Heart left ventricle (tissue), 16 donors: Measurements from ENCODE around the gene IGSF9. TPM values are rescaled to one million over a fixed set of nuclear protein-coding genes. Genes with fewer than 3 reads are reported as not detected.
A peak's percentile ranks its signal among the peaks of the same experiment; 100 is the strongest.

Experiments used
- ATAC-seq, 4 donors: fragments of 200-7000 bp; cut with Tn5 transposase; one replicate each; pipeline ENCODE4 v1.9.1; 2020 to 2022; ENCODE audit warnings: moderate library complexity in 4 of 4, mild to moderate bottlenecking in 3 of 4, moderate number of reproducible peaks in 1 of 4
- DNase-seq, 5 donors: peaks; one replicate each; pipeline ENCODE4 v3.0.0-alpha.2; 2020
- H3K27ac ChIP-seq, 12 donors: fragments of 200-600 bp; sonication (generic) in 4 of 12; one replicate each; pipeline versions ENCODE4 v1.5.0 to v1.8.0; 2016 to 2022; ENCODE audit warnings: mild to moderate bottlenecking in 2 of 12
- H3K27me3 ChIP-seq, 9 donors: fragments of 200-600 bp; sonication (generic) in 2 of 9; one replicate each; pipeline versions ENCODE4 v1.5.1 to v1.8.0; 2016 to 2022; ENCODE audit warnings: mild to moderate bottlenecking in 3 of 9
- H3K36me3 ChIP-seq, 9 donors: fragments of 200-600 bp; sonication (generic) in 2 of 9; one replicate each; pipeline versions ENCODE4 v1.5.0 to v1.8.0; 2018 to 2022; ENCODE audit warnings: mild to moderate bottlenecking in 2 of 9
- H3K4me1 ChIP-seq, 12 donors: fragments of 200-600 bp; sonication (generic) in 4 of 12; one replicate each; pipeline versions ENCODE4 v1.5.0 to v1.8.0; 2016 to 2022; ENCODE audit warnings: mild to moderate bottlenecking in 3 of 12
- H3K4me3 ChIP-seq, 12 donors: fragments of 200-600 bp; sonication (generic) in 4 of 12; one replicate each; pipeline versions ENCODE4 v1.5.0 to v1.8.0; 2017 to 2022; ENCODE audit warnings: mild to moderate bottlenecking in 9 of 12, moderate library complexity in 4 of 12
- H3K9me3 ChIP-seq, 12 donors: fragments of 200-600 bp; sonication (generic) in 4 of 12; one replicate each; pipeline versions ENCODE4 v1.5.0 to v1.8.0; 2016 to 2022; ENCODE audit warnings: mild to moderate bottlenecking in 1 of 12
- POLR2A ChIP-seq, 2 donors: fragments of 450-650 bp; IDR thresholded peaks; one replicate each; pipeline ENCODE4 v1.6.1; 2017; ENCODE audit warnings: antibody characterized with exemption in 2 of 2, mild to moderate bottlenecking in 2 of 2, moderate library complexity in 2 of 2
- WGBS, 4 donors: extraction: QIAGEN DNeasy Blood & Tissue Kit in 2 of 4; methylation state at CpG; one replicate each; pipeline versions ENCODE4 v1.1.5 to v1.1.7; 2013 to 2018; 5-methylcytosine and 5-hydroxymethylcytosine counted together
- intact Hi-C, 10 donors: fragments of 100-400 bp; cut with DNase I; formaldehyde crosslinking; loops; one replicate each; pipeline versions ENCODE4 v1.11.1 to v1.14.2; 2022
- polyA plus RNA-seq, 2 donors: library from polyadenylated mRNA; stranded (reverse); fragments of 200-250 nt; gene quantifications; one replicate each; pipeline ENCODE4 v1.2.3, GENCODE V29; 2013
- total RNA-seq, 9 donors: library from RNA; depleted of rRNA in 2 of 9; stranded (reverse); fragments of >200 nt in 2 of 9; fragmentation: NEBNext Ultra II Directional in 3 of 9; extraction: Animal tissue kit (Norgen Biotek cat#: 25700) in 3 of 9; gene quantifications; one replicate each; pipeline versions ENCODE4 v1.1.0 to v1.2.4, GENCODE V29; 2016 to 2023
- TF ChIP-seq, protein P1 (sequence below), 12 donors: fragments of 200-600 bp; sonication (generic) in 4 of 12; IDR thresholded peaks; one replicate each; pipeline versions ENCODE4 v1.5.0 to v1.8.0; 2018 to 2022; ENCODE audit warnings: antibody characterized with exemption in 12 of 12, mild to moderate bottlenecking in 5 of 12
- donor health status: ischemic (EF 13 %, LVEDD 7.1; RV severe dilation, severe dysfunction).
- donor health status: healthy with polysubstance abuse.
- donor health status: DM: no; HTN: yes; CAD: no.
- donor health status: DM: no; HTN: no; CAD: no.
- donor health status: ischemic (EF 25% LVEDD 6.9; RV normal size, moderate dysfunction).
- donor health status: ischemic (EF 25% LVEDD 5.7; RV mildly dilated, moderate dysfunction).
- donor health status: healthy.
- donor health status: DM: yes; HTN: yes; CAD: no.
- donor health status: ischemic (EF 35%, LVEDD 5.7; RV mildly dilated, moderate dysfunction).
- donor health status: nonischemic (EF 11% LVEDD 7.7; RV severe dilation, severe dysfunction).
- donor health status: DM: yes; HTN: yes; CAD: no.
- donor health status: PGD.
- donor health status: ischemic (EF 29% LVEDD 5.4; RV normal size, mild dysfunction).
- donor health status: nonischemic (EF 23%, LVEDD 6.1; RV moderate dilation, normal function).

Gene IGSF9
- total and polyA plus RNA-seq, 11 donors, result 0.06 to 4.8 (median 0.12) TPM; not detected in 6

DNA sequence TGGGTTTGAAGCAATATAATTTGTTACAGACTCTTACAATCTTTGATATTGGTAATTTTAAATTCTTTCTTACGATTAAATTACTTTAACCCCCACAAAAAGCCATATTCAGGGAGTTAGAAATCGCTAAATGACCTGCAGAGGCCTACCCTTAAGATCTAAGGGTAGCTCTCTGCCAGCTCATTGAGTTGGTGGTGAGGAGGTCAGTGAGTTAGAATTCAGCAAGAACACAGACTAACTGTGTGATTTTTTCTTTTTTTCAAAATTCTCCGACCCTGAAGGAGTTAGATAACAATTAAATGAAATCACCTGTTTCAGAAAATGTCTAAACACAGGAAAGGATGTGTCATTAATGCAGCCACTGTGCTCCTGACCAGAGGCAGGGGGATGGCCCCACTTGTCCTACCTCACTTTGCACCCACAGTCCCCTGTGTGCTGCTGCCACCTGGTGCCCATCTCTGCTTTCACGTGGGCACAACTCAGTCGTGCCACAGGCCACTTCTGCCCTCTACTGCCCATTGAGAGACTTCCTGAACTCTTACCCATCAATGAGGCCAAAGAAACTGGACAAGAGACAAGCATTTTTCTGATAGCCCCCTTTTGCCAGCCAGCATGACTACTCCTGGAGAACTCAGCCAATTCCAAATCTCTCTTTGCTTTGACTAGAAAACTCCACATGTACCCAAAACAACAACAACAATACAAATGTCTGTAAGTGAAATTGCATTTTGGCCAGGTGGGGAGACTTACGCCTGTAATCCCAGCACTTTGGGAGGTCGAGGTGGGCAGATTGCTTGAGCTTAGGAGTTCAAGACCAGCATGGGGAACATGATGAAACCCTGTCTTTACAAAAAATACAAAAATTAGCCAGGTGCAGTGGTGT, 53.9 kb downstream of the IGSF9 start:
- Histone ChIP-seq H3K27me3 (no peaks in the 10 kb centered on the region), H3K36me3 (no peaks in the 10 kb centered on the region), H3K4me1 (peaks cover 0 to 48% (median 23%) of the 10 kb centered on the region in 12 donors), H3K27ac (peak overlapping the region in 2 of 12 donors; percentile 80 to 85), H3K4me3 (no peak overlapping the region), H3K9me3 (no peaks in the 10 kb centered on the region)
- 49 to 56% (median 54%) methylated on average over 7 of the region's 7 CpGs for WGBS, 4 donors
- ATAC-seq (peak; percentile 79 to 91 (median 89)), DNase-seq (peak; percentile 81 to 90 (median 86))
- intact Hi-C loops, result loop anchor here (1.0 to 10.0 kb wide), 11 partner anchors 33 to 729 kb away; partner anchors contain the start of genes DUSP23 (in 5 of the 10) and TAGLN2 (in 2 of the 10)
- TF ChIP-seq, protein P1, sequence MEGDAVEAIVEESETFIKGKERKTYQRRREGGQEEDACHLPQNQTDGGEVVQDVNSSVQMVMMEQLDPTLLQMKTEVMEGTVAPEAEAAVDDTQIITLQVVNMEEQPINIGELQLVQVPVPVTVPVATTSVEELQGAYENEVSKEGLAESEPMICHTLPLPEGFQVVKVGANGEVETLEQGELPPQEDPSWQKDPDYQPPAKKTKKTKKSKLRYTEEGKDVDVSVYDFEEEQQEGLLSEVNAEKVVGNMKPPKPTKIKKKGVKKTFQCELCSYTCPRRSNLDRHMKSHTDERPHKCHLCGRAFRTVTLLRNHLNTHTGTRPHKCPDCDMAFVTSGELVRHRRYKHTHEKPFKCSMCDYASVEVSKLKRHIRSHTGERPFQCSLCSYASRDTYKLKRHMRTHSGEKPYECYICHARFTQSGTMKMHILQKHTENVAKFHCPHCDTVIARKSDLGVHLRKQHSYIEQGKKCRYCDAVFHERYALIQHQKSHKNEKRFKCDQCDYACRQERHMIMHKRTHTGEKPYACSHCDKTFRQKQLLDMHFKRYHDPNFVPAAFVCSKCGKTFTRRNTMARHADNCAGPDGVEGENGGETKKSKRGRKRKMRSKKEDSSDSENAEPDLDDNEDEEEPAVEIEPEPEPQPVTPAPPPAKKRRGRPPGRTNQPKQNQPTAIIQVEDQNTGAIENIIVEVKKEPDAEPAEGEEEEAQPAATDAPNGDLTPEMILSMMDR (IDR thresholded peaks at IDR 0.05), result peak; percentile 84 to 98 (median 90)
- TF ChIP-seq POLR2A (IDR thresholded peaks at IDR 0.05), result no peak

DNA sequence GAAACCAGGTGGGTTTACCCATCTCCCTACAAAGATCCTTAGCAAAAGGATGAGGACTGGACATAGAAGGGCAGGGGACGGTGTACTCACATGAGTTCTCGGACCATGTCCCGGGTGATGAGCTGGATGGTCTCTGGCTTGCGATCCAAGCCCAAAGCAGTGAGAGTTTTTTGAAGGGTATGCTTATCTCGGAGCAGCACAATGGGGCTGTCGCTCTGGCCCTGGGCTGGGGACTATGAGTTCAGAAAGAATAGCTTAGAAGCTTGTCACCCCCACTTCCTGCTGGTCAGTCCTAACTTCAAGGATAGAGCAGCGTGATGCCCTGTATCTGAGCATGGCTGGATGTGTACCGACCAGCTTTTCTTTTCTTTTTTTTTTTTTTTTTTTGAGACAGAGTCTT, 55.0 kb downstream of the IGSF9 start:
- WGBS, 4 donors, result 57 to 66% (median 60%) methylated on average over 8 of the region's 8 CpGs
- peak in 2 of 4 donors; percentile 18 to 44 for ATAC-seq
- intact Hi-C loops, result loop anchor here in 7 of 10 donors (2.0 to 10.0 kb wide), 8 partner anchors 34 to 728 kb away; partner anchors contain the start of genes DUSP23 (in 5 of the 7) and TAGLN2 (in 2 of the 7)
- H3K36me3 ChIP-seq, result no peaks in the 10 kb centered on the region
- H3K4me3 ChIP-seq, result peak overlapping the region in 5 of 12 donors; percentile 4 to 34 (median 14)
- H3K27ac ChIP-seq, result peak overlapping the region in 11 of 12 donors; percentile 20 to 85 (median 77)
- peaks cover 0 to 37% (median 16%) of the 10 kb centered on the region in 12 donors for H3K4me1 ChIP-seq
- TF ChIP-seq, protein P1 (IDR thresholded peaks at IDR 0.05), result no peak
- no peak for TF ChIP-seq POLR2A (IDR thresholded peaks at IDR 0.05)
- no peaks in the 10 kb centered on the region for H3K27me3 ChIP-seq
- DNase-seq, result no peak
- H3K9me3 ChIP-seq, result no peaks in the 10 kb centered on the region

DNA sequence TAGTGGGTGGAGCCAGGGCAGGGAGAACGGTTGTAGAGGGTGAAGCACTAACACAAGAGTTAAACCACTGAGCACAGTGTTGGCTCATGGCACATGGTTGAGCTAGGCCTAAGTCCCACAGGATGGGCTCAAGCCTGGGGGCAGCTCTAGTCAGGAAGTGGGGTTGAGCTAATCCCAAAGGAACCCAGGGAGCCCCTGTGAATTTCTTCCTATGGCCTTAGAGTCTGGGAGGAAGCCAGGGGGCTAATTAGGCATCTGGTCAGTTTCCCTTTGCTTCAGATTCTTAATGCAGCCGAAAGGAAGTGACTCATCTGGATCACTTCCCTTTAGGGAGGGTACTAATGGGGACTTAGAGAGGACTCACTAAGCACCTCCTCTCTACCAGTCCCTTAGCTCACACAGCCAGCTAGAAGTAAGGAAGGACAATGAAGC, 55.6 kb downstream of the IGSF9 start:
- TF ChIP-seq POLR2A (IDR thresholded peaks at IDR 0.05), result peak in 1 of 2 donors; percentile 41
- TF ChIP-seq, protein P1 (IDR thresholded peaks at IDR 0.05), result no peak
- Histone ChIP-seq H3K4me1 (peaks cover 0 to 35% (median 16%) of the 10 kb centered on the region in 12 donors), H3K27ac (peak overlapping the region; percentile 51 to 85 (median 74)), H3K9me3 (no peaks in the 10 kb centered on the region), H3K27me3 (no peaks in the 10 kb centered on the region), H3K36me3 (no peaks in the 10 kb centered on the region), H3K4me3 (peak overlapping the region in 4 of 12 donors; percentile 4 to 34 (median 21))
- ATAC-seq (peak; percentile 84 to 96 (median 93)), DNase-seq (peak in 4 of 5 donors; percentile 40 to 72 (median 64))
- intact Hi-C loops, result loop anchor here in 7 of 10 donors (2.0 to 10.0 kb wide), 10 partner anchors 35 to 728 kb away; partner anchors contain the start of genes DUSP23 (in 5 of the 7) and TAGLN2 (in 2 of the 7)
- 33 to 49% (median 39%) methylated on average over 2 of the region's 2 CpGs for WGBS, 4 donors

DNA sequence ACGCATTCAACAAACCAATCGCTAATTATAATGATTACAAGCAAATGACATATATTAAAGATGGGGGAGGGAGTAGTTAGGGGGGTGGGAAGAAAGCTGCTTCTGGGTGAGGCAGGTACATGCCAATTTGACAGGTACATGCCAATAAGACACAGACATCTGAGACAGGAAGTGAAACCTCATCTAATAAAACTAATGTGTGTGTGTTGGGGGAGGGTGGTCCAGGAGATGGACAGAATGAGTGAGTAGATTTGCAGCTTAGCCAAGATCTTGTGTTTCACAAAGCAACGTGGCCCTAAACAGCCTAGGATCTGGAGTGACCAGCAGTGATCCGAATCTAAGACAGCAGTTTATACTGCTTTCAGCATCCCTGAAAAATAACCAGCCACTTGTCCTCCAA, 56.2 kb downstream of the IGSF9 start:
- Histone ChIP-seq H3K4me1 (peaks cover 0 to 35% (median 16%) of the 10 kb centered on the region in 12 donors), H3K9me3 (no peaks in the 10 kb centered on the region), H3K36me3 (no peaks in the 10 kb centered on the region), H3K27ac (peak overlapping the region in 11 of 12 donors; percentile 14 to 85 (median 77)), H3K27me3 (no peaks in the 10 kb centered on the region), H3K4me3 (no peak overlapping the region)
- intact Hi-C loops, result loop anchor here in 2 of 10 donors (5.0 to 10.0 kb wide), 2 partner anchors 37 to 674 kb away; no protein-coding TSS in a partner anchor
- 94 to 100% (median 95%) methylated on average over 4 of the region's 4 CpGs for WGBS, 4 donors
- ATAC-seq (no peak), DNase-seq (no peak)
- TF ChIP-seq POLR2A (IDR thresholded peaks at IDR 0.05), result no peak
- TF ChIP-seq, protein P1 (IDR thresholded peaks at IDR 0.05), result no peak
